ENCODE measurements around the gene CELA3B. TPM values are rescaled to one million over a fixed set of nuclear protein-coding genes. Genes with fewer than 3 reads are reported as not detected.

The CELA3B gene
- total and polyA plus RNA-seq, 2 of the 13 experiments (the other 11 are each of a cell fraction or from before 2014, with no cell fraction given): 0.34 TPM; not detected in 1

GRCh38 chr1:21938732-21939538 lies 37.9 kb upstream of the CELA3B start:
- intact Hi-C loops (cut with micrococcal nuclease; ENCODE audit: unreplicated experiment): no loop called here
- no peak for DNase-seq (ENCODE audit: low spot score)
- H3K4me1 ChIP-seq (ENCODE audit: insufficient read depth, low read length): peaks cover 87% of the 10 kb centered on the region
- no peak for FAIRE-seq
- H3K36me3 ChIP-seq (replicated peaks in 1 of 2; ENCODE audit: control insufficient read depth in 1 of 2, insufficient read depth in 2 of 2, low read length in 2 of 2): no peaks in the 10 kb centered on the region; a peak in 1 of 5 replicates
- 6% methylated on average over 10 of the region's 11 CpGs for WGBS (ENCODE audit: low lambda C conversion rate)
- H3K4me3 ChIP-seq (replicated peaks in 1 of 3; ENCODE audit: insufficient read depth in 1 of 3, low read depth in 2 of 3, low read length in 3 of 3): peak overlapping the region in 2 of 3 experiments; percentile 36 to 51; a peak in 3 of 6 replicates
- no peak for ATAC-seq
- peak overlapping the region; percentile 41 for H3K9ac ChIP-seq (ENCODE audit: insufficient read depth, low read depth, low read length)
- peaks cover 3 to 5% of the 10 kb centered on the region in 2 experiments; a peak in 3 of 5 replicates for H3K27me3 ChIP-seq (ENCODE audit: control insufficient read depth in 1 of 2, insufficient read depth in 2 of 2, low read length in 2 of 2)
- H2AFZ ChIP-seq (ENCODE audit: low read length): peak overlapping the region; percentile 30
- ChIA-PET CTCF (ENCODE audit: low intra/inter-chr PET ratio, low total read pairs) (no interaction called here), POLR2A (interaction anchor here (0.7 to 10.7 kb wide), 5 partner anchors 7 to 157 kb away, joined by 3 to 105 read pairs (median 3); no protein-coding TSS in a partner anchor)
- no peak for TF ChIP-seq ZNF792 (CRISPR knock-in tag; IDR thresholded peaks at IDR 0.05)
- TF ChIP-seq YEATS2 (CRISPR knock-in tag; IDR thresholded peaks at IDR 0.05; ENCODE audit: borderline replicate concordance): peak; percentile 7; the same call in 1 of the 2 replicates
- 0 out of 2 replicates have a peak, but pooled peaks have one; percentile 26 for TF ChIP-seq KMT2B (CRISPR knock-in tag; IDR thresholded peaks at IDR 0.05)
- TF ChIP-seq IKZF5 (CRISPR knock-in tag; IDR thresholded peaks at IDR 0.05): 0 out of 2 replicates have a peak, but pooled peaks have one; percentile 6
- peak overlapping the region; percentile 71 for H3K4me2 ChIP-seq (ENCODE audit: low read depth, low read length)
- no peaks in the 10 kb centered on the region for H3K9me3 ChIP-seq (ENCODE audit: low read length)
- in situ Hi-C loops (cut with HindIII; ENCODE audit: extremely low pct_ligation_motif_present, low pct_unique_long_range_greater_than_20kb): no loop called here
- no peak overlapping the region for H3K27ac ChIP-seq (ENCODE audit: extremely low read length, insufficient read depth, low read length)
- H4K20me1 ChIP-seq (ENCODE audit: insufficient read depth, low read length): no peaks in the 10 kb centered on the region
- H3K79me2 ChIP-seq (ENCODE audit: insufficient read depth, low read length): peaks cover 22% of the 10 kb centered on the region
- no TSS peak for BruUV-seq (replicated peaks)

Data from HepG2 (cell line).